Astrocyte of the spinal cord (primary cell): ENCODE data around the gene UNC5C.

Experiments
- DNase-seq: peaks from one replicate; pipeline ENCODE4 v3.0.0; 2011; ENCODE audit warnings: low read depth, low spot score
- H3K4me3 ChIP-seq: 2 replicates; pipeline ENCODE4 v1.5.1; 2011; ENCODE audit warnings: low read depth, mild to moderate bottlenecking, low read length, moderate library complexity
- CTCF ChIP-seq: IDR thresholded peaks from 2 replicates; pipeline ENCODE4 v1.5.1; 2012; ENCODE audit warnings: low read depth, mild to moderate bottlenecking, low read length, inconsistent platforms
- in situ Hi-C: cut with HindIII; loops from 2 replicates; pipeline ENCODE4 v1.10.0; 2017; ENCODE audit warnings: low sequenced_read_pairs

The UNC5C gene

GRCh38 chr4:95165926-95166524, 382.7 kb downstream of the UNC5C start:
- in situ Hi-C loops: no loop called here
- peak; percentile 79 for DNase-seq
- peak; percentile 51 for TF ChIP-seq CTCF
- no peak overlapping the region for H3K4me3 ChIP-seq

- no peak for TF ChIP-seq CTCF
- H3K4me3 ChIP-seq: no peak overlapping the region
- in situ Hi-C loops: no loop called here
- no peak for DNase-seq
These were observed 385.9 kb downstream of the UNC5C start for GRCh38 chr4:95162867-95163266.

GRCh38 chr4:95161781-95162469, 386.8 kb downstream of the UNC5C start:
- in situ Hi-C loops: no loop called here
- H3K4me3 ChIP-seq: no peak overlapping the region
- DNase-seq: no peak
- no peak for TF ChIP-seq CTCF

GRCh38 chr4:95159384-95159783, 389.4 kb downstream of the UNC5C start:
- DNase-seq: no peak
- in situ Hi-C loops: no loop called here
- TF ChIP-seq CTCF: no peak
- H3K4me3 ChIP-seq: no peak overlapping the region

GRCh38 chr4:95158626-95159025, 390.1 kb downstream of the UNC5C start:
- no peak for DNase-seq
- in situ Hi-C loops: no loop called here
- H3K4me3 ChIP-seq: no peak overlapping the region
- no peak for TF ChIP-seq CTCF

DNA sequence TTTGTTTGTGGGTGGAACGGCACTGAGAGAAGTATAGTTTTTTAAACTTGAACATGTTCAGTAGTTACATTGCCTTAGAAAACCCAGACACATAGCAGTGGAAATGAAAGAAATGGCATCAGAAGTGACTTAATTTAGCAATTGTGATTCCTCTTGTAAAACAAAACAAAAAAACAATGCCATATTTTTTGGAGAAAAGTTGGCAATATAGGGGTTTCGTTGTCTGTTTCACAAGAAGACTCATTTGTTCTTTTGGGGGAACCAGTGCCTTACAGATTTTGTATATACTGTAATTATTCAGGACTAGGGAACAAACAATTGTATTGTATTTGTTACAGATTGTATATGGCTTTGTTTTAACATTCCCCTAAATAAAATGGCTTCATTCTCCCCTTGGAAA, 390.7 kb downstream of the UNC5C start:
- in situ Hi-C loops: no loop called here
- no peak for TF ChIP-seq CTCF
- H3K4me3 ChIP-seq: no peak overlapping the region
- no peak for DNase-seq
